Activated gamma-delta T cell (primary cell): ENCODE results near the gene S1PR4.

ENCODE experiments used
- DNase-seq: peaks from one replicate; lab custom pipeline; 2025; lab: John Stamatoyannopoulos, UW
- total RNA-seq, 2 donors: gene quantifications; one replicate each; lab custom pipeline; 2026; lab: John Stamatoyannopoulos, UW

Gene S1PR4, protein sequence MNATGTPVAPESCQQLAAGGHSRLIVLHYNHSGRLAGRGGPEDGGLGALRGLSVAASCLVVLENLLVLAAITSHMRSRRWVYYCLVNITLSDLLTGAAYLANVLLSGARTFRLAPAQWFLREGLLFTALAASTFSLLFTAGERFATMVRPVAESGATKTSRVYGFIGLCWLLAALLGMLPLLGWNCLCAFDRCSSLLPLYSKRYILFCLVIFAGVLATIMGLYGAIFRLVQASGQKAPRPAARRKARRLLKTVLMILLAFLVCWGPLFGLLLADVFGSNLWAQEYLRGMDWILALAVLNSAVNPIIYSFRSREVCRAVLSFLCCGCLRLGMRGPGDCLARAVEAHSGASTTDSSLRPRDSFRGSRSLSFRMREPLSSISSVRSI
- total RNA-seq: 127 to 153 reads per million in 2 donors

DNA sequence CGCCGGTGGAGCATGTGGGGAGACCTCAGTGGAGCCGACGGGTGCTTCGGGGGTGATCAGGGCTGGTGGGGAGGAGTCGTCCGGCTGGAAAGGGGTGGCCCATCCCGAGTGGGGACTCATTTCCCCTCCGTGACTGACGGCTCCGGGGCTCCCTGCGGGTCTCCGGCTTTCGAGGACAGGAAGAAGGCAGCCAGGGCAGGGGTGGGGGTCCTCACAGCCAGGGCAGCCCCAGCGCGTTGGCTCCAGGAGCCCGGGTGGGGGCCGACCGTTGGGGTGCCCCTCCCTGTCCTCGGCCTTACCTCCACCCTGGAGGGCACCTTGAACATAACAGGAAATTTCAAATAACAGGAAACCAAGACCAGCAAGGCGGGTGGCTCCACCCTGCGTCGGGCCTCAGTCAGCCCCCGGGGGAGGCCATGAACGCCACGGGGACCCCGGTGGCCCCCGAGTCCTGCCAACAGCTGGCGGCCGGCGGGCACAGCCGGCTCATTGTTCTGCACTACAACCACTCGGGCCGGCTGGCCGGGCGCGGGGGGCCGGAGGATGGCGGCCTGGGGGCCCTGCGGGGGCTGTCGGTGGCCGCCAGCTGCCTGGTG is at the start of gene S1PR4:
Gene S1PR4 (plus strand): TSS at position 393 of the 596 bp plus-strand sequence. CDS start 24 bp downstream, at position 417.
- DNase-seq: peak; percentile 49

DNA sequence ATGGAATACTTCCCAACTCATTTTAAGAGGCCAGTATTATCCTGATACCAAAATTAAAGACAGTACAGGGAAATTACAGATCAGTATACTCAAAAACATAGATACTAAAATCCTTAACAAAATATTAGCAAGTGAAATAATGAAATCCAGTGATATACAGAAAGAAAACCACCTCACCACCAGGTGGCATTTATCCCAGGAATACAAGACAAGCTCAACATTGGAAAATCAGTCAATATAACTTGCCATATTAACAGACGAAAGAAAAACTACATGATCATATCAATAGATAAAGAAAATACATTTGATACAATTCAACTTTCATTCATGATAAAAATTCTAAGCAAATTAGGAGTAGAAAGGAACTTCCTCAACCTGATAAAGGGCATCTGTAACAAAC is 49.5 kb upstream of the S1PR4 start:
- no peak for DNase-seq

DNA sequence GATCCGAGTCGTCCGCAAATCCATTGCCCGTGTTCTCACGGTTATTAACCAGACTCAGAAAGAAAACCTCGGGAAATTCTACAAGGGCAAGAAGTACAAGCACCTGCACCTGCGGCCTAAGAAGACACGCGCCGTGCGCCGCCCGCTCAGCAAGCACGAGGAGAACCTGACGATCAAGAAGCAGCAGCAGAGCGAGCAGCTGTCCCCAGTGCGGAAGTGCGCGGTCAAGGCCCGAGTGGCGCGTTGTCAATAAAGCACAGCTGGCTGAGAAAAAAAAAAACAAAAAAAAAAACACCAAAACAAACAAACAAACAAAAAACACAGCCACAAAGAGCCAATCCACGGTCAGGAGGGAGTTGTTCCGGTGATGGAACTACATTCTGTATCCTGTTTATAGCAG is 47.4 kb upstream of the S1PR4 start:
- DNase-seq: no peak

DNA sequence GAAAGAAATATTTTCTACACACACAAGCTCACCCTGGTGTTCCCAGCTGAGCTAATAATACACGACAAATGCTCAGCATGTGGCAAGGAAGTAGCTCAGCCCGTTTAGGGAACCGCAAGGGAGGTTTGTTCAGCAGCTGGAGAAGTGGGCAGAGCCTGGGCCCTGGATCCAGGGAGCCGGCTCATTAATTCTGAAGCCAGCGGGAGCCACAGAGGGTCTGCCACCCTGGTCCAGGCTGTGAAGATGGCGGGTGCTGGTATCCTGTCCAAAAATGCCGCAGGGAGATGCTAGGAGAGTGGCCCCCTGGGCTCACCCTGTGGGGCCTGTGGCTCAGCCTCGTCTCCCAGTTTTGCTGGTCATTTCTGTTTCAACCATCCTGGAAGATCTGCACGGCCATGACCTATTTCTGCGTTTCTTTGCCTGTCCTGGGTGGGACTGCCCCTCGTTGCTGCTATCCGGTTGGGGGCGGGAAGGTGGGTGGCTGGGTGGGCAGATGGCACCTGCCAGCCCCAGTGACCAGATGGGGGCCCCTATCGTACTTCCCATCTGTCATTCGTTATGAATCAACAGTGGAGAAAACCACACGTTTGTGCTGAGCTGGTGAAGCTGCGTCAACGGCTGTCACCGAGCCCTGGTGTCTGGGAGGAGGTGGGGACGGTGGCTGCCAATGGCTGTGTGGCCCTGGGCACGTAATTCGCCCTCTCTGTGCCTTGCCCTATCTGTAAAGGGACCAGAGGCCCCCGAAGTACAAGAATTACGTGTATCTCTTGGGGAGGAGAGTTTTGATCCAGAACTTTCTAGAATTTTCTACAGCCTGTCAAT is 45.4 kb upstream of the S1PR4 start:
- peak; percentile 65 for DNase-seq

DNA sequence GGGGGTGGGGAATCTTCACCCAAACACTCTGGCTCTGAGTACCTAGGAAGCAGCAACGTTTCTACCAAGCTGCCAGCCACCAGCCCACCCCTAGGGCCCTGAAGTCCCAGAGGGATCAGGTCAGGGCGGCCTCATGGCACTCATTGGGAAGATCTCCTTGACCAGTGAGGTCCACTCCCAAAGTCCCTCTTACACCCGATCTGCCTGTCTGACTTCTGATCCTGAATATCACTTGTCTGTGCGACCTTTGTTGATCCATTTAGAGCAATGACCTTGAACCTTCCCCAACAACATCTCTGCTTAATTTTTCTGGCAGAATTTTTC is 44.8 kb upstream of the S1PR4 start:
- no peak for DNase-seq

DNA sequence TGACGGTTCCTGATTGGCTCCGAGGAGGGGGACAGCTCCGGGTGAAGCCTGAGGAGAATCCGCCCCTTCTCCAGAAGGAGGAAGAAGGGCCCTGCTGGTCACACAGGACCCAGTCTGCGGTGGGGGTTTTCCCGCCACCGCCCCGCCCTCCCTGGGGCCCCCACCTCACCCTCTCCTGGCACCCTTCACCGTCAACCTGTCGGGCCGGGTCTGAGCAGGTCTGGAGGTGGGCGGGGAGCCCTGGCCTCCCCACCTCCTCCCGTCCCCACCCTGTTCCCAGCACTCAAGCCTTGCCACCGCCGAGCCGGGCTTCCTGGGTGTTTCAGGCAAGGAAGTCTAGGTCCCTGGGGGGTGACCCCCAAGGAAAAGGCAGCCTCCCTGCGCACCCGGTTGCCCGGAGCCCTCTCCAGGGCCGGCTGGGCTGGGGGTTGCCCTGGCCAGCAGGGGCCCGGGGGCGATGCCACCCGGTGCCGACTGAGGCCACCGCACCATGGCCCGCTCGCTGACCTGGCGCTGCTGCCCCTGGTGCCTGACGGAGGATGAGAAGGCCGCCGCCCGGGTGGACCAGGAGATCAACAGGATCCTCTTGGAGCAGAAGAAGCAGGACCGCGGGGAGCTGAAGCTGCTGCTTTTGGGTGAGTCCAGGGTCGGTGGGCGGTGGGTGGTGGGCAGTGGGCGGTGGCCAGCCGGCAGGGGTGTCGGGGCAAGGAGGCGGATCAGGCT is 42.4 kb upstream of the S1PR4 start, which contains the start of gene GNA15:
Gene GNA15 (plus strand): TSS at position 73 of the 723 bp plus-strand sequence. CDS start 418 bp downstream, at position 491.
- DNase-seq: no peak

DNA sequence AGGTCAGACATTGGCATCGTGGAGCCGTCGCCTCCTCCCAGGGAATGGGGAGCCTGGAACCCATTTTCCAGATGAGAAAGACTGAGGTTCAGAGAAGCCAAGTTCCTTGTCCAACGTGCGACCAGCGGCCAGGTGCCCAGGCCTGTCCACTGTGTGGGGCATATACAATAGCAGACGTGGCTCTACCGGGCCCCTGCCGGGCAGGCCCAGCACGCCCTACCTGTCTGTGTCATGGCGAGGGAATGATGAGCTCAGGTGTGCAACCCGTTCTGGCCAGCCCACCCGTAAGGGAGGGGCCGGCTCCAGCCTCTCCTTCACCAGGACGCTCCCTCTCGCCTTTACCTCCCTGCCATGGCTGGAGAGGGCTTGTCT is 41.9 kb upstream of the S1PR4 start:
- DNase-seq: no peak

DNA sequence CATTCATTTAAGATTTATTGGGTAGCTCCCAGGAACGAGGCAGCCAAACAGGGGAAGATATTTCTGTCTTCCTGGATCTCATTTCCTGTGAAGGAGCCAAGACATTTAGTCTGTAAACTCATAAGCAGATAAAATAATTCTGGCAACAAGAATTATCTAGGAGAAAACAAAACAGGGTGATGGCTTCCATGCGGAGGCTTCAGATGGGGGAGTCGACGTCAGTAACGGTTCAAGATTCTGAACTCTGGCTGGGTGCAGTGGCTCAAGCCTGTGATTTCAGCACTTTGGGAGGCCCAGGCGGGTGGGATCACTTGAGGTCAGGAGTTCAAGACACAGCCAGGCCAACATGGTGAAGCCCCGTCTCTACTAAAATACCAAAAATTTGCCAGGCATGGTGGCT is 41.5 kb upstream of the S1PR4 start:
- DNase-seq: no peak

DNA sequence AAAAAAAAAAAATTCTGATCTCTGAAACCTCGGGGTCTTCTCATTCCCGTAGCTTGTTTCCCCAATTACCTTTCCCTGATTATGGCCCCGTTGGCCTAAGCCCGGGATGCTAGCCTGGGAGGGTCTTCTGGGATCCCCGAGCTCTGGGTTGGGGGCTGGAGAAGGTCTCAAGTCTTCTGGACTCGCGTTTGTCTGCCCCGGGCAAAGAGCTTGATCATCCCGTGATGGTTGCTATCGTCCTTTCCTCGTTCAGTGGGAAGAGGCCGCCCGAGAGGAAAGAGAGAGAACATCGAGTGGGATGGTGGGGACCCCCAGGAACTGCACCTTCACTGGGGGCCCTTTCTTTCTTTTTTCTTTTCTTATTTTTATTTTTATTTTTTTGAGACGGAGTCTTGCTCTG is 40.3 kb upstream of the S1PR4 start:
- DNase-seq: no peak

DNA sequence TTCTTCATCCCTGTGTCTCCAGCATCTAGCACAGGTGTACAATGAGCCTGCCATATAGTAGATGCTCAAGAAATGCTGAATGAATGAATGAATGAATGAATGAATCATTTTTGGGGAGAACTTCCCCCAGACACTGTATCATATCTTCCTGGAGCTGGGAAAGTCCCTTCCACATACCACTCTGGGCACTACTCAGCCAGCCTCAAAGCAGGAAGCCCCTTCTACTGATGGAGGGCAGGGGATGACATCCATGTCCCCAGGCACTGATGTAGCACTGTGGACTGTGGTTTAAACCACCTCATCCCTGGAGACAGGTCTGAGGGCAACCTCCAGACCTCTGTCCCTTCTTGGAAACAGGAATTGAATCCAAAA is 37.9 kb upstream of the S1PR4 start:
- no peak for DNase-seq

DNA sequence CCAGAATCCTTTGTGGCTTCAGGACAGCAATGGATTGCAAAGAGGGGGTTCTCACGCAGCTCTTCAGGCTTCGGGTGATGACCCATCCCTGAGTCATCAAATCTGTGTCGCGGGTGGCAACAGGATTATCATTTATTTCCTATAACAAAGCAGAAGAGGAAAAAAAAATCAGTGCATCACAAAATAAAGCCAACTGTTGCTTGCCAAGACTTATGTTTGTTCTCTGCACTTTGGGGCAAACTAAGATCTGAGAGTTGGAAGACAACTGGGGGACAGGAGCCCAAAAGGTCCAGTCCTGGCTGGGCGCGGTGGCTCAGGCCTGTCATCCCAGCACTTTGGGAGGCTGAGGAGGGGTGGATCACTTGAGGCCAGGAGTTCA is 36.3 kb upstream of the S1PR4 start:
- DNase-seq: no peak

DNA sequence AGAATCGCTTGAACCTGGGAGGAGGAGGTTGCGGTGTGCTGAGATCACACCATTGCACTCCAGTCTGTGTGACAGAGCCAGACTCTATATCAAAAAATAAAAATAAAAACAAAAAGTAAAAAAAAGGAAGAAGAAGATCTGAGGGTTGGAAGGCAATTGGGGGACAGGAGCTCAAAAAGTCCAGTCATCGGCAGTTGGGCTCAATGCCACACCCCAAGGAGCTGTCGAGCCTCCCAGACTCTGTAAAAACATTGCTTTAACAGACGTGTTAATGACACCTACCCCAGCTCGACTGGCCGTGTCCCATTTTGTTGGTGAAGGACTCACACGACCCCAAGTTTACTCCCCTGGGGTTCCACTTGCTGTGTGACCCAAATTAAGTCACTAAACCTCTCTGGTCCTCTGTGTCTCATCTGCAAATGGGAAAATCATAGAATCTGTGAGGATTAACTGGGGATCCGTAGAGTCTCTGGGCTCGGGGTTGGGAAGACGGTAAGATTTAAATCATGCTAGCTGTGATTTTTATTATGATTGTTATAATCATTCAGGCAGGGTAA is 35.7 kb upstream of the S1PR4 start:
- no peak for DNase-seq

DNA sequence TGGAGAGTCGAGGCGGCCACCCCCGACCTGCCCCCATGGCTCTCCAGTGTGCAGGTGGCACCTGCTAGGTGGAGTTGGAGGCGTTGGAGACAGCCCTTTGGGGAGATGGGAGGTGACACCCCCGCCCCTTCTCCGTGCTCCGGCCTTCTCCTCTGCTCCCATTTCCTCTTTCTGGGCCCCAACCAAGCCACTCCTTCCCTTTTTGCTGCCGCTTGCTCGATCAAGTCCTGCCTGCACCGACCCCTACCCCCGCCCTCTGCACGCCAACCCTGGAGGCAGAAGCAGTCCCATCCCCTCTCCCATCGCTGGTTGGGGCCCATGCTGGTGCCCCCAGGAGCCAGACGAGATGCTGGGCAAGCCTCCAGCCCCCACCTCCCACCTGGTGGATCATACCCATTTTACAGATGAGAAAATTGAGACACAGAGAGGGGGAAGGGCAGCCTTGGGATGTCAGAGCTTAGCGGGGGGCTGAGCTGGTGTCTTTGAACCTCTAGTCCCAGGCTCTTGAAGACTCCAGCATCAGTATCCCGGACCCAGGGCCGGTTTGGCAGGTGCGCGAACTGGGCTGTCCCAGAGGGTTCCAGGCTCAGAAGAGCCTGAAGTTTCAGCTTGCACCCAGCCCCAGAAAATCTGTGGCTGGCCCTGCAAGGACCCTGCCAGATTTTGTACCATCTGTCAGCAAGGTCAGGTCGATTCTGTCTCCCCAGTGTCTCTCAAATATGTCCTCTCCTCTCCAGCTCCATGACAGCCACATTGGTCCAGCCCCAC is 32.5 kb upstream of the S1PR4 start:
- DNase-seq: no peak

DNA sequence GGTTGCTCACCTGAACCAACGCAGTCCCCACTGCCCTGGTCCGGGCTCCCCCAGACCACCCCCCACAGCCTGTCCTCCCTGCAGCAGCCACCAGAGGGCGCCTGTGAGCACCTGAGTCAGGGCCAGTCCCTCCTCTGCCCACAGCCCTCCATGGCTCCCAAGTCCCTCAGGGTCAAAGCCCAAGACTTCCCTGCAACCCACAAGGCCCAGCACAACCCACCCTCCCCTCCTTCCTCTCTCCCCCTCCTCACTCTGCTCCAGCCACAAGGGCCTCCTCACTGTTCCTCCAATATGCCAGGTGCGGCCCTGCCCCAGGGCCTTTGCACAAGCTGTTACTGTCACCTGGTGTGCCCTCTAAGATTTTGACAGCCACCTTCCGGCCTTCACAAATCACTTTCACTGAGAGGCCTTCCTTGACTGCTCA is 31.9 kb upstream of the S1PR4 start:
- DNase-seq: peak; percentile 38

DNA sequence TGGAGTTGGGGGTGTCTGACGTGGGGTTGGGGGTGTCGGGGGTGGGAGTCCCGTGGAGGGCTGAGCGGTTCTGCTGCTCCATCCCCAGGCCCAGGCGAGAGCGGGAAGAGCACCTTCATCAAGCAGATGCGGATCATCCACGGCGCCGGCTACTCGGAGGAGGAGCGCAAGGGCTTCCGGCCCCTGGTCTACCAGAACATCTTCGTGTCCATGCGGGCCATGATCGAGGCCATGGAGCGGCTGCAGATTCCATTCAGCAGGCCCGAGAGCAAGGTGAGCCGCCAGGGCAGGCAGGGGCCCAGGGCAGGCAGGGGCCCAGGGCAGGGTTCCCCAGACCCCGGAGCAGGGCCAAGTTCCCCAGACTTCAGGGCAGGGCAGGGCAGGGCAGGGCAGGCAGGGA is 30.1 kb upstream of the S1PR4 start:
- DNase-seq: no peak

DNA sequence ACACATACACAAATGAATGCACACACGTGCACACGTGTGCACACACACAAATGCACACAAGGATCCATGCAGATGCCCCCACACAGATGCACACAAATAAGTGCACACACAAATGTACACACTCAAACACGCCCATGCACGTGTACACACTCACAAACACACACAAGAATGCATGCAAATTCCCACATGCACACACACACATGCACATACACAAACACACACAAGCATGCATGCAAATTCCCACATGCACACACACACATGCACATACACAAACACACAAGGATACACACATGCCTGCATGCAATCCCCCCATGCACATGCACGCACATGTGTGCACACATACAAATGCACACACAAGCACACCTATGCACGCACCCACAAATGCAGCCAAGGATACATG is 29.5 kb upstream of the S1PR4 start:
- DNase-seq: no peak

DNA sequence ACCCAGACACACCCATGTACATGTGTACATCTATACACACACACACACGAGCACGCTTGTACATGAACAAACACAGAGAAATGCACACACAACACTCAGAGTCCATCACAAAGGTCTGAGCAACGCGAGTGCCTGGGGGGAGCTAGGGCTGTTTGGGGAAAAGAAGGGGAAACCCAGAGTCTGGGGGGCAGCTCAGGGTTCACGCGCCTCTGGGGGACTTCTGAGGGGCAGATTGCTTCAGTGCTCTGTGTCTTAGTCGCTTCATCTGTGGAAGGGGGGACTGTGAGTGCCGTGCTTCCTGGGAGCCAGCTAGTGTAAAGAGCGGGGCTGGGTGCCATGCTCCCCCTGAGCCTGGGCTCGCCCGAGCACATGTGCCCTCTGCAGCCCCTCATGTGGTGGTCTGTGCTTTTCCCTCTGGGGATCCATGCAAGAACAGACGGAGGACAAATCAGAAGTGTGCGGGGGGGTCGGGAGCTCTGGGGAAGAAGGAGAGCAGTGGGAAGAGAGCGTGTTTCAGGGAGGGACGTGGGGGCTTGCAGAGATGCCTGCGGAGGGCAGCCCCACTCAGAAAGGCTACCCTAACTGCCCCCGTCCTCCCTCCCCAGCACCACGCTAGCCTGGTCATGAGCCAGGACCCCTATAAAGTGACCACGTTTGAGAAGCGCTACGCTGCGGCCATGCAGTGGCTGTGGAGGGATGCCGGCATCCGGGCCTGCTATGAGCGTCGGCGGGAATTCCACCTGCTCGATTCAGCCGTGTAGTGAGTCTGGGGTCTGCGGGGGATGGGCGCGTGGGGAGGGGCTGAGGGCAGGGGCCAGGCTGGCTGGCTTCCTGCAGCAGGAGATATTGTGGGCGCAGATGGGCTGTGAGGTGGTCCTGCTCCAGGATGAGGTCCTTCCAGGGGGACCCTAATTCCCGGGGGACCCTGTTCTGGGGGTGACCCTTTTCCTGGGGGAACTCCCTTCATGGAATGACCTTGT is 28.8 kb upstream of the S1PR4 start:
- DNase-seq: no peak

DNA sequence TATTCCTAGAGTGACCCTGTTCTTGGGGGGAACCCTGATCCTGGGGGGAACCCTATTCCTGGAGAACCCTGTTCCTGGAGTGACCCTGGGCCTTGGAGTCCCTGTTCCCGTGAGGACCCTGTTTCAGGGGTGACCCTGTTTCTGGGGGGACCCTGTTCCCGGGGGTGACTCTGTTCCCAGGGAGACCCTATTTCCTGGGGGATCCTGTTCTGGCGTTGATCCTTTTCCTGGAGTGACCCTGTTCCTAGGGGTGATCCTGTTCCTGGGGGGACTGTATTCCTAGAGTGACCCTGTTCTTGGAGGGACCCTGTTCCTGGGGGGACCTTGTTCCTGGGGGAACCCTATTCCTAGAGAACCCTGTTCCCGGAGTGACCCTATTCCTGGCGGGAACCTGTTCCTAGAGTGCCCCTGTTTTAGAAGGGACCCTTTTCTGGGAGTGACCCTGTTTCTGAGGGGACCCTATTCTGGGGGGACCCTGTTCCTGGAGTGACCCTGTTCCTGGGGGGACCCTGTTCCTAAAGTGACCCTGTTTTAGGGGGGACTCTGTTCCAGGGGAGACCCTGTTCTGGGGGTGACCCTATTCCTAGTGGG is 27.7 kb upstream of the S1PR4 start:
- DNase-seq: no peak
